NCI-H748 treated with DMSO at 0.1 percent for 48 hours (cell line): ENCODE results near the gene PLCE1.

Experiments
- DNase-seq: peaks from one replicate; lab custom pipeline; 2025; lab: John Stamatoyannopoulos, UW

PLCE1 gene

GRCh38 chr10:93994438-93994801 is 689 bp downstream of the PLCE1 start:
- no peak for DNase-seq

- no peak for DNase-seq
Measured at GRCh38 chr10:93995182-93995581, 1.5 kb downstream of the PLCE1 start.

- DNase-seq: no peak
Measured at GRCh38 chr10:93995598-93996271, 2.0 kb downstream of the PLCE1 start.

- no peak for DNase-seq
Measured at GRCh38 chr10:93996551-93996950, 2.8 kb downstream of the PLCE1 start.

- no peak for DNase-seq
Measured at GRCh38 chr10:93997546-93997945, 3.8 kb downstream of the PLCE1 start.

- DNase-seq: no peak
Measured at GRCh38 chr10:93999401-93999851, 5.7 kb downstream of the PLCE1 start.

GRCh38 chr10:94000638-94001415 is 7.1 kb downstream of the PLCE1 start:
- no peak for DNase-seq

GRCh38 chr10:94001416-94001810 is 7.7 kb downstream of the PLCE1 start:
- DNase-seq: no peak

GRCh38 chr10:94002156-94002555 is 8.4 kb downstream of the PLCE1 start:
- DNase-seq: no peak

GRCh38 chr10:94003488-94003887 is 9.8 kb downstream of the PLCE1 start:
- DNase-seq: no peak

- no peak for DNase-seq
Measured at GRCh38 chr10:94005050-94005449, 11.3 kb downstream of the PLCE1 start.

GRCh38 chr10:94006591-94007550 is 13.1 kb downstream of the PLCE1 start:
- DNase-seq: no peak

GRCh38 chr10:94008526-94008925 is 14.8 kb downstream of the PLCE1 start:
- DNase-seq: no peak

- DNase-seq: no peak
Measured at GRCh38 chr10:94010116-94010515, 16.4 kb downstream of the PLCE1 start.

- DNase-seq: no peak
Measured at GRCh38 chr10:94010886-94011285, 17.2 kb downstream of the PLCE1 start.

GRCh38 chr10:94011296-94011695 is 17.6 kb downstream of the PLCE1 start:
- DNase-seq: no peak

- no peak for DNase-seq
Measured at GRCh38 chr10:94012834-94013233, 19.1 kb downstream of the PLCE1 start.

GRCh38 chr10:94013331-94013760 is 19.6 kb downstream of the PLCE1 start:
- no peak for DNase-seq

- DNase-seq: no peak
Measured at GRCh38 chr10:94014304-94014703, 20.6 kb downstream of the PLCE1 start.

- DNase-seq: no peak
Measured at GRCh38 chr10:94016727-94017714, 23.3 kb downstream of the PLCE1 start.

- DNase-seq: no peak
Measured at GRCh38 chr10:94018107-94018506, 24.4 kb downstream of the PLCE1 start.
